NK-92 (cell line): Measurements from ENCODE around the gene TLX2.
"Not testable (repeated sequence)": the region's sequence is repeated elsewhere in the genome, so short reads cannot be mapped to it uniquely, and the experiment has no call there.

Experiments used
- DNase-seq: peaks from one replicate; lab custom pipeline; 2025; ENCODE audit not compliant: unreplicated experiment; lab: John Stamatoyannopoulos, UW

Gene TLX2

DNA sequence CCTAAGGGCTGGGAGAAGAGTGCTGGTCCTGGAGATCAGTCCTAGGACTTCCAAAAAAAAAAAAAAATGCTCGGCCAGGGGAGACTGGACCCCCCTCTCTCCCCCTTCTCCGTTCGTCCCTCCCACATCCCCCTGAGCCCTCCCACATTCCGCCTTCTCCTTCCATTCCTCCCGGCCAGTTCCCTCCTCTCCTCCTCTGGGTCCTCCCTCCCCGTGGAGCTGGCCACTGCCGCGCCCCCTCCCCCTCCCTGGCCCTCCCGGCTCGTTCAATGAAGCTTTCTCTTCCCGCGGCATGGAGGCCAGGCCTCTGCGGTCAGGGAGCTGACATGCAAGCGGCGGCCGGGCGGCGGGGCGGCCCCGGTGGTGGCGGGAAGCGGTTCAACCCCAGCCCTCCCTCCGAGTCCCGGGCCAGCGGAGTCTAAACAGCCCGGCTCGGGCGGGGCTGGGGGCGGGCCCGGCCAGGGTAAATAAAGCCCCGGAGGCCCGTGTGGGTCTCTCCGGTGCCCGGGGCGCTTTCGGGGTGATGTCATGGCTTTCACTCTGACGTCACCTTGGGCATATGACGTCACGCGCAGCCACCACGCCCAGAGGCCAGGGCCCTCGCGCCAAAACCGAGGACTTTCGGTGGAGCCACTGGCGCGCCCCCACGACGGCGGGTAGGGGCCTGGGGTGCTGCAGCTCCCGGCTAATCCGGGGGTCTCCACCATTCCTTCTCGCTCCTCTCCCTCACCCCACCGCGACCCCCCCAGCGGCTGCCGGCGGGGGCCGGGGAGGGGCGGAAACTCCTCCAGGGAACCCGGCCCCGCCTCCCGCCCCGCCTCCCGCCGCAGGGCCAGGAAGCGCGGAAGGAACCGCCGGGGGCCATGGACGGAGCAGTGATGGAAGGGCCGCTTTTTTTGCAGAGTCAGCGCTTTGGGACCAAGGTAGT is 39.9 kb downstream of the TLX2 start, which contains the start of the genes DOK1 and LOXL3:
Gene DOK1 (plus strand): TSS at position 829 of the 928 bp plus-strand sequence. CDS start 35 bp downstream, at position 864.
Gene LOXL3 (minus strand): TSS at position 51 of the 928 bp plus-strand sequence. CDS start 1,308 bp downstream, outside the sequence.
- no peak for DNase-seq

- no peak for DNase-seq
These were observed 40.7 kb downstream of the TLX2 start for GRCh38 chr2:74554820-74555531.

DNA sequence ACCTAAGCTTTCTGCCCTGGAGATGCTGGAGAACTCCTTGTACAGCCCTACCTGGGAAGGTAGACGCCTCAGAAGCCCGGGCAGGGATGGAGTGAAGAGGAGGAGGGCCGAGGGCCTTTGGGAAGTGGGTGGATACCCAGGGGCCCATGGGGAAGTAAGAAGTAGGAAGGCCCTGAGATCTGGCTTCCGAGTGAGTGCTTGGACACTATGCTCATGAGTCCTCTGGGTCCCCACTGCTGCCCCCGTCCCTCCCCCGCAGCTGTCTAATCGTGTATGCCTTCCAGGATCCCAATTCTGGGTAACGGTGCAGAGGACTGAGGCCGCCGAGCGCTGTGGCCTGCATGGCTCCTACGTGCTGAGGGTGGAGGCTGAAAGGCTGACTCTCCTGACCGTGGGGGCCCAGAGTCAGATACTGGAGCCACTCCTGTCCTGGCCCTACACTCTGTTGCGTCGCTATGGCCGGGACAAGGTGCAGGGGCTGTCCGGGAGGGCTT is 41.4 kb downstream of the TLX2 start:
- DNase-seq: no peak

GRCh38 chr2:74556159-74556558 is 41.9 kb downstream of the TLX2 start:
- DNase-seq: no peak

- no peak for DNase-seq
These were observed 42.7 kb downstream of the TLX2 start for GRCh38 chr2:74556831-74557370.

- no peak for DNase-seq
These were observed 44.3 kb downstream of the TLX2 start for GRCh38 chr2:74558284-74559230.

- DNase-seq: no peak
These were observed 45.7 kb downstream of the TLX2 start for GRCh38 chr2:74559912-74560311.

DNA sequence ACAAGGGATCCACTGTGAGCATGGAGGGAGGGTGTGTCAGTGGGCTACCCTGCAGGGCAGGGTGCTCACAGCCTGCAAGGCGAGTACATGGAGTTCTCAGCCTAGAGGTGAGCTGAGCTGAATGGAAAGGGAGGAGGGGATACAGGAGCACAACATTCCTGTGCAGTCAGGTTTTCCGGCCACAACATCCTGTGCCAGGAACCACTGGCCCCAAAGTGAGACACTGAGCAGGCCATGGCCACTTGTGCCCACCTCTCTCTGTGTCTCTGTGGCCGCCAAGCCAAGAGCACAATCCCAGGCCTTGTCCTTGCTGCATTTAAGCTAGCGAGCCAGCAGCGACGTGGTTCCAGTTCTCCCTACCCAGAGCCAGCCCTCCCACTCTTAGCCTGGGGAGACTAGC is 46.3 kb downstream of the TLX2 start:
- no peak for DNase-seq

DNA sequence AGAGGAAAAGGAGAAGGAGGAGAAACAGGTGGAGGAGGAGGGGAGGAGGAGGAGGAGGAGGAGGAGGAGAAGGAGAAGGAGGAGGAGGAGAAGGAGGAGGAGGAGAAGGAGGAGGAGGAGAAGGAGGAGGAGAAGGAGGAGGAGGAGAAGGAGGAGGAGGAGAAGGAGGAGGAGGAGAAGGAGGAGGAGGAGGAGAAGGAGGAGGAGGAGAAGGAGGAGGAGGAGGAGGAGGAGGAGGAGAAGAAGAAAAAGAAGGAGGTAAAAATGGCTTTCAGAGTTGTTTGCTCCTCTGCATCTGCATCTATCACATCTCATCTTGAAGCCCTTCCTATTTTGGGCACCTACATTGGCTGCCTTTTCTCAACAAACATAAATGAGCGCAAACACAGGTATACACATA is 46.8 kb downstream of the TLX2 start:
- DNase-seq: not testable (repeated sequence)

DNA sequence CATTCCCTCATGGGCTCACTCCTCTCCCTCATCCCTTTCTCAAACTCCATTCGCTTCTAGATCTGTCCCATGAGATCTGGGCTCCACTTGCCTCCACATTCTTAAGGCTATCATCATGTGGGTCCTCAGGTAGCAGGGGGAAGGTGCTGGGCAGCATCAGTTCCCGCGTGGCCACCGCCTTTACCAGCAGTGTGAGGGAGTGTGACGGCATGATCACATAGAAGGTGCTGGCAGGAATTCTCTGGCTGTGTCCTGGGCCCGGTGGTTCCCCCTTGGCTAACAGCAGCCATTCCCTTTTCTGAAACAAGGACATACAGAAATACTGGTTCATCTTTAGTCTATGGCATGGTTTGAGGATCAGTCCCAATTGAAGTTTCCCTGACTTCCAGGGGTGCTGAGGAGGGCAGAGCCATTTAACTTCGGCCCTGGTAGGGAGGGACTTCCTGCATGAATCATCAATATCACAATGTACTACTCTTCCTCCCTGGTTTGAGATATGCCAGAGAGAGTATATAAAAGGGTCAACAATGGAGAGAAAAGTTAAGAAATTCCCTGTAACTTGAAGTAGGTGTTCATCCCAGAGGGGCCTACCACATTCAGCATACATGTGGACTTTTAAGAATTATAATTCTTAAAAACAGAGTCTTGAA is 48.0 kb downstream of the TLX2 start:
- no peak for DNase-seq

GRCh38 chr2:74564222-74564621 is 50.0 kb downstream of the TLX2 start:
- DNase-seq: no peak

- DNase-seq: no peak
These were observed 52.0 kb downstream of the TLX2 start for GRCh38 chr2:74566076-74566753.

- no peak for DNase-seq
These were observed 52.5 kb downstream of the TLX2 start for GRCh38 chr2:74566754-74567085.
